SK-N-SH (cell line): ENCODE results near the gene KLHL13.

Experiments
- ELF1 ChIP-seq: IDR thresholded peaks from 2 replicates; pipeline ENCODE4 v1.4.0; 2012
- EP300 ChIP-seq, 2 experiments: IDR thresholded peaks; 2 replicates each; pipeline versions ENCODE4 v1.4.0 to v1.6.1; 2012; ENCODE audit warnings: borderline replicate concordance in 1 of 2, low read depth in 1 of 2, low read length in 1 of 2
- POLR2AphosphoS5 ChIP-seq: IDR thresholded peaks from 2 replicates; pipeline ENCODE4 v1.6.1; 2012; ENCODE audit warnings: low read depth, low read length
- REST ChIP-seq: IDR thresholded peaks from 2 replicates; pipeline ENCODE4 v1.6.1; 2012; ENCODE audit warnings: mild to moderate bottlenecking, low read depth, low read length, moderate library complexity
- RFX5 ChIP-seq: IDR thresholded peaks from 2 replicates; pipeline ENCODE4 v1.6.1; 2012; ENCODE audit warnings: mild to moderate bottlenecking, improper control_type of control experiment, low read length
- SIN3A ChIP-seq: IDR thresholded peaks from 2 replicates; pipeline ENCODE4 v1.6.1; 2012; ENCODE audit warnings: low read depth, mild to moderate bottlenecking, low read length, moderate library complexity, borderline replicate concordance
- TF ChIP-seq, protein P1 (sequence below): fragments of 200-600 bp; sonication (generic); IDR thresholded peaks from 2 replicates; pipeline ENCODE4 v1.6.1; 2017; ENCODE audit warnings: antibody characterized with exemption, mild to moderate bottlenecking, moderate library complexity
- TF ChIP-seq, protein P2 (sequence below): IDR thresholded peaks from 2 replicates; pipeline ENCODE4 v1.4.0; 2012; ENCODE audit warnings: low read depth

GRCh38 chrX:118049713-118050112 lies 66.9 kb downstream of the KLHL13 start:
- TF ChIP-seq POLR2AphosphoS5, result no peak
- TF ChIP-seq, protein P1, sequence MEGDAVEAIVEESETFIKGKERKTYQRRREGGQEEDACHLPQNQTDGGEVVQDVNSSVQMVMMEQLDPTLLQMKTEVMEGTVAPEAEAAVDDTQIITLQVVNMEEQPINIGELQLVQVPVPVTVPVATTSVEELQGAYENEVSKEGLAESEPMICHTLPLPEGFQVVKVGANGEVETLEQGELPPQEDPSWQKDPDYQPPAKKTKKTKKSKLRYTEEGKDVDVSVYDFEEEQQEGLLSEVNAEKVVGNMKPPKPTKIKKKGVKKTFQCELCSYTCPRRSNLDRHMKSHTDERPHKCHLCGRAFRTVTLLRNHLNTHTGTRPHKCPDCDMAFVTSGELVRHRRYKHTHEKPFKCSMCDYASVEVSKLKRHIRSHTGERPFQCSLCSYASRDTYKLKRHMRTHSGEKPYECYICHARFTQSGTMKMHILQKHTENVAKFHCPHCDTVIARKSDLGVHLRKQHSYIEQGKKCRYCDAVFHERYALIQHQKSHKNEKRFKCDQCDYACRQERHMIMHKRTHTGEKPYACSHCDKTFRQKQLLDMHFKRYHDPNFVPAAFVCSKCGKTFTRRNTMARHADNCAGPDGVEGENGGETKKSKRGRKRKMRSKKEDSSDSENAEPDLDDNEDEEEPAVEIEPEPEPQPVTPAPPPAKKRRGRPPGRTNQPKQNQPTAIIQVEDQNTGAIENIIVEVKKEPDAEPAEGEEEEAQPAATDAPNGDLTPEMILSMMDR, result no peak
- TF ChIP-seq, protein P2, sequence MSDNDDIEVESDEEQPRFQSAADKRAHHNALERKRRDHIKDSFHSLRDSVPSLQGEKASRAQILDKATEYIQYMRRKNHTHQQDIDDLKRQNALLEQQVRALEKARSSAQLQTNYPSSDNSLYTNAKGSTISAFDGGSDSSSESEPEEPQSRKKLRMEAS, result no peak
- TF ChIP-seq RFX5, result no peak
- TF ChIP-seq REST, result no peak
- TF ChIP-seq EP300 (IDR thresholded peaks at IDR 0.05; ENCODE audit: borderline replicate concordance in 1 of 2, low read depth in 1 of 2, low read length in 1 of 2), result no peak
- no peak for TF ChIP-seq ELF1
- no peak for TF ChIP-seq SIN3A
